Fibroblast of the aortic adventitia (primary cell): ENCODE data around the gene DPP4. TPM values are rescaled to one million over a fixed set of nuclear protein-coding genes. Genes with fewer than 3 reads are reported as not detected.

Experiments
- DNase-seq: peaks from one replicate; pipeline ENCODE4 v3.0.0-alpha.2; 2010; ENCODE audit warnings: low read depth
- H3K4me3 ChIP-seq: 2 replicates; pipeline ENCODE4 v1.5.1; 2011; ENCODE audit warnings: low read depth, mild to moderate bottlenecking, control low read depth, low read length, moderate library complexity
- total RNA-seq: library from RNA; depleted of rRNA; stranded (reverse); fragments of >200 nt; gene quantifications from 2 replicates; pipeline ENCODE4 v1.2.3, GENCODE V29; 2012; ENCODE audit warnings: low replicate concordance
- TF ChIP-seq, protein P1 (sequence below): IDR thresholded peaks from 2 replicates; pipeline ENCODE4 v1.5.1; 2011; ENCODE audit warnings: mild to moderate bottlenecking, low read length, control low read depth, inconsistent platforms; ENCODE audit not compliant: insufficient read depth

Gene DPP4
- 138 and 203 TPM in 2 replicates for total RNA-seq

DNA sequence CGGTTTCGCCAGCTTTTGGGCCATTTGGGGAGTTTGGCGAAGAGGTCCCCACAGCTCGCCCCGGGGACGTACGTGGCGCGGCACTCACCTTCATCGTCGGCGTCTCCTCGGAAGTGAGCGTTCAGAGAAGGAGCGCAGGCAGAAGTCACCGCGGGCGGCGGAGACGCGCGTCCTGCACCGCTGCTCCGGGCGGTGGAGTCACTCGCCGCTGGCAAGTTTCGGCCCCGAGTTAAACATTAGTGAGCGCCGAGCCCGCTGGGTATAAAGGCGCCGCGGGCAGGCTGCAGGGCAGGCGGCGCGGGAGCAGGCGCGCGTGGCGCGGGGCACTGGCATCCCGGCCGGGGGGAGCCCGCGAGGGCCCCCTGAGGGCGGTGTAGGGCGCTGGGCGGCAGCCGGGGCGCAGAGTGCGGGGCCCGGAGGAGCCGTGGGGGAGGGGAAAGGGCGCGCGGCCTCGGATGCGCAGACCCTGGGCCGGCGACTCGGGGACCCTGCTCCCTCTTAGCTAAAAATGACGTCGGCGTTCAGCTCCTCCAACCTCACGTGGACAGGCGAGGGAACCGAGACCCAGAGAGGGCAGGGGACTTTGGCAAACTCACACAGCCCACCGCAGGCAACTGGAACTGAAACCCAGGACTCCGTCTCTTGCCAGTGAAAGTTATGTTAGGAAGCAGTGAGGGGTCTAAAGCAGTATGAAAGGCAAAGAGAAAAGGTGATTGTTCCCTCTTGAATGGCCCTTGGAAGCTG, at the start of gene DPP4:
Gene DPP4 (minus strand): TSS at position 328 of the 744 bp plus-strand sequence. CDS start 234 bp downstream, at position 94.
- peak within 1 kb of the TSS; percentile 89 for H3K4me3 ChIP-seq
- TF ChIP-seq, protein P1, sequence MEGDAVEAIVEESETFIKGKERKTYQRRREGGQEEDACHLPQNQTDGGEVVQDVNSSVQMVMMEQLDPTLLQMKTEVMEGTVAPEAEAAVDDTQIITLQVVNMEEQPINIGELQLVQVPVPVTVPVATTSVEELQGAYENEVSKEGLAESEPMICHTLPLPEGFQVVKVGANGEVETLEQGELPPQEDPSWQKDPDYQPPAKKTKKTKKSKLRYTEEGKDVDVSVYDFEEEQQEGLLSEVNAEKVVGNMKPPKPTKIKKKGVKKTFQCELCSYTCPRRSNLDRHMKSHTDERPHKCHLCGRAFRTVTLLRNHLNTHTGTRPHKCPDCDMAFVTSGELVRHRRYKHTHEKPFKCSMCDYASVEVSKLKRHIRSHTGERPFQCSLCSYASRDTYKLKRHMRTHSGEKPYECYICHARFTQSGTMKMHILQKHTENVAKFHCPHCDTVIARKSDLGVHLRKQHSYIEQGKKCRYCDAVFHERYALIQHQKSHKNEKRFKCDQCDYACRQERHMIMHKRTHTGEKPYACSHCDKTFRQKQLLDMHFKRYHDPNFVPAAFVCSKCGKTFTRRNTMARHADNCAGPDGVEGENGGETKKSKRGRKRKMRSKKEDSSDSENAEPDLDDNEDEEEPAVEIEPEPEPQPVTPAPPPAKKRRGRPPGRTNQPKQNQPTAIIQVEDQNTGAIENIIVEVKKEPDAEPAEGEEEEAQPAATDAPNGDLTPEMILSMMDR = no peak
- no peak for DNase-seq

DNA sequence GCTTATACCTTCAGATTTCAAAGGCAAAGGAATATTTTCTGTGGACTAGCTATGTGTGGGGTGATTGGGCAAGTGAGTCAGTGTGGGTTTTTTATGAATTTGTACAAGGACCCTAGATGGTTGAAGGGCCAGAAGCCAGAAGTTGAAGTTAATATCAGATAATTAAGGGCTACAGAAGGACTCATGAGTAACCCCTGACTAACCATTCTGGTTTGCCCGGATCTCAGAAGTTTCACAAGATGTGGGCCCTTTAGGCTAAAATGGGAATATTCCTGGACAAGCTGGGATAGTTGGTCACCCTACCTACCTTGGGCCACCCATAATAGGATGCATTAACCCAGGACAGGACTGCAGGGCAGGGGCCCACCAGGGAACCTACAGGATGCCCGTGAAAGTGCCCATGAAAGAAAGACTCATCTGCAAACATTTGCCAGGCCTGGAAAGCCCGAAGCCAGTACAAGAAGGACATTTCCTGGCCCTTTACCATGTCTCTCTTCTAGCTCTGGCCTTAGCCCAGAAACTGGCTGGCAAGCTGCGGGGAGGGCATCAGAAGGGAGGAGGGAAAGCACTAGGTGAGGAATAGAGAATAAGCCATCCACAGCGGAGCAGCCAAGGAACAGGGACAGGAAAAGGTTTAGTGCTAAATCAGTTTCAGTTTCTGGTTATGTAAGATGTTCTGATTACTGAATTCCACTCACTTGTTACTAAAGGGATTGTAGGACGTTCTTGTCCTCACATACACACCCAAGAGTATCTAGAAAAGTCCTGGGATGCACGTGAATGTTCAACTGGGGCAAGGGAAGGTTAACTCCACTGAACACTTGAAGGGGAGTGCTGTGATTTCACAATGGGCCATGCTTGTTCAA, 44.4 kb upstream of the DPP4 start:
- H3K4me3 ChIP-seq = no peak overlapping the region

DNA sequence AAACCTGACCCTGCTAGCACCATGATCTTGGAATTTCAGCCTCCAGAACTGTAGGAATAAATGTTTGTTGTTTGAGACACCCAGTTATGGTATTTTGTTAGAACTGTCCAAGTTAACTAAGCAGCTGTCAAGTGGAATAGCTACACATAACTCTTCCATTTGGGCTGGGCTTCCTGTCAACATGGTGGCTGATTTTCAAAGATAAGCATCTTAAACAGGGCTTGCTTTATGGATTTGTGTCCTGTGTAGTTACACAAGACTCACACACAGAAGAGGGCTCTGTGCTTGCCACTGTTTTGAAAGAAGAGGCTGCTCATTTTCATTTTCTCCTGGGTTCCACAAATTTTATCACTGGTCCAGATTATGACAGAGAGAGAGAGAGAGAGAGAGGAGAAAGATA, 42.3 kb upstream of the DPP4 start:
- DNase-seq = peak; percentile 39
- TF ChIP-seq, protein P1 = no peak
- H3K4me3 ChIP-seq = no peak overlapping the region

More for the DNA sequence above, 44.4 kb upstream of the DPP4 start:
- TF ChIP-seq, protein P1 = no peak
- DNase-seq = peak; percentile 88

DNA sequence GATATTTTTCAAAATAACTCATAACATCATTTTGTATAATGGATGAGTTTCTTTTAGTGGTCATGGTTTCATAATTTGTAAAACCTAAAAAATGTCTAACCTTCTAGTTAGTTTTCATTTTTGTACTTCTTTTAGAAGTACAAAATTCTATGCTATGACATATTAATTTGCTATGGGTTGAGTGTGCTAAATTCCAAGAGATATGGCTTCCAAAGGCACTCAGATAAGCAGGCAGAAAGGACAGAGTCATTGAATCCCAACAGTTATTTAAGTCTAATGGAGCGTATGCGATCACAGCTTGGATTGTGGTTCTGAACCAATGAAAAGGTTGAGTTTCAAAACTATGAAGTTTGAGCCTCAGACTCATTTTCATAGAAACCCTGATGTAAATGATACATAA, 41.1 kb upstream of the DPP4 start:
- TF ChIP-seq, protein P1 = no peak
- no peak overlapping the region for H3K4me3 ChIP-seq

DNA sequence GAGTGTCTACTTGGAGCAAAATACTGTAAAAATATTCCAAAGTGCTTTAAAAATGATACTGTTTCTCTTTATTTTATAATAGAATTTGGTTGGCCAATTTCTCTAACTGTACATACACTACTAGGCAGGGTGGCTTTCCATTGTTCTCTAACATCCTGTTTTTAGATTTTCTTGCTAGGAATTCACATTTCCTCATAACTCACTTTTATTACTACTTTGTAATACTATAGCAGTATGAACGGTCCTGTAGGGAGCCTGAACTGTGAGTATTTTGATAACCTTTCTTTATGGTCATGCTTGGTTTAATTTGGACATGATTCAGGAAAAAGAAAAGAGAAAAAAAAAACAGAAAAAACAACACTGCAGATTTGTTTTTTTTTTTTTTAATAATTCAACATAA, 40.3 kb upstream of the DPP4 start:
- DNase-seq = peak; percentile 69
- TF ChIP-seq, protein P1 = no peak

More for the DNA sequence above, 41.1 kb upstream of the DPP4 start:
- DNase-seq = no peak

DNA sequence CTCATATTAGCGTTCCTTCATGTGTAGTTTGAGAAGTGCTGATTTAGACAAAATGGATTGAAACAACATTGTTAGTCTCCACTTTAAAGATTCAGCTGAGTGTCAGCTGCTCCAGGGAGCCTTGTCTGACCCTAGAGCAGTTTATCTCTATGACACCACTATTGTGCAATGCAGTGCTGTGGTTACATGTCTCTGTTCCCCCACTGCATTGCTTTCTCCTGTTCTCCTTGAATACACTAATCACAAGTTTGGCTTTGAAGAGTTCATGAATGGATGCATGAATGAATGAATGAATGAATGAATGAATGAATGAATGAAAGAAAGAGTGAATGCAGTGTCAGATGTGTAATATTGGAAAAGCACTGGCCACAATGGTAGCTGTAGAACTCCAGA, 39.8 kb upstream of the DPP4 start:
- no peak overlapping the region for H3K4me3 ChIP-seq
- peak; percentile 82 for DNase-seq
- TF ChIP-seq, protein P1 = no peak

More for the DNA sequence above, 40.3 kb upstream of the DPP4 start:
- H3K4me3 ChIP-seq = no peak overlapping the region
